NCI-H187 treated with DMSO at 0.1 percent for 48 hours (cell line): Measurements from ENCODE around the gene SH2D4B.
"Not testable (repeated sequence)": the region's sequence is repeated elsewhere in the genome, so short reads cannot be mapped to it uniquely, and the experiment has no call there.

Experiments used
- DNase-seq: peaks from one replicate; lab custom pipeline; 2025; lab: John Stamatoyannopoulos, UW

SH2D4B gene

DNA sequence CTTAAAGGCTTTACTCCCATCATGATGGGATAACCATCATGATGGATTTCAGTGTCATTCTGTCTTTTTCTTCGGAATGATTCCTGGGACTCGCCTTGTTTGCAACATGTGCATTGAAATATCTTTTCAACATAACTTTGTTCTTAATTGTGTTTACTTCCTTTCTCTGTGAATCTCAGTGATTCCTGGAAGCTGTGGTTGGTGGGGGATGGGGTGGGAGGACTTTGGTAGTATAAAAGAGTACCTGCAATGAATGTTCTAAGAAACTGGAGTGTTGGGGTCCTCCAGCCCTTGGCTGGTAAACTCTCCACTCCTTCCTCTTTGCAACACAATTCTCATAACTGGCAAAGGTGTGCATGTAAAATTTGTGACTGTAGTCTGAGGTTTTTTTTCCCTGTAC lies 11.5 kb upstream of the SH2D4B start:
- DNase-seq: no peak

DNA sequence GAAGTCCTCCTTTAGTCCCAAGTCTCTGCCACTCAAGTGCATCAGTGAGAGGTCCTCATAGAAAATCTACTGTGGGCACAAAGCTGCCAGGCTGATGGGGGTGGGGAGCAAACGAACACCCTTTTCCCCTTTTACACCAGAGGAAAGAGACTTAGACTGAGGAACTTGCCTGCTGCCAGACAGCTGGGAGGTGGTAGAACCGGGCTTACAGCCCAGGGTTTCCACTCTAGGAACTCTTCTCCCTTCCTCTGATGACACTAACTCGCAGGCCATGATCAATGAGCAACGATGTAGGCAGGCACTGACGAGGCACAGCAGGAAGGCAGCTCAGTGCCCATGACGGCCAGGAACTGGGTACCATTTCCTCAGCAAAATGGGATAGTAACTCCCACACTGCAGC lies 11.0 kb upstream of the SH2D4B start:
- no peak for DNase-seq

DNA sequence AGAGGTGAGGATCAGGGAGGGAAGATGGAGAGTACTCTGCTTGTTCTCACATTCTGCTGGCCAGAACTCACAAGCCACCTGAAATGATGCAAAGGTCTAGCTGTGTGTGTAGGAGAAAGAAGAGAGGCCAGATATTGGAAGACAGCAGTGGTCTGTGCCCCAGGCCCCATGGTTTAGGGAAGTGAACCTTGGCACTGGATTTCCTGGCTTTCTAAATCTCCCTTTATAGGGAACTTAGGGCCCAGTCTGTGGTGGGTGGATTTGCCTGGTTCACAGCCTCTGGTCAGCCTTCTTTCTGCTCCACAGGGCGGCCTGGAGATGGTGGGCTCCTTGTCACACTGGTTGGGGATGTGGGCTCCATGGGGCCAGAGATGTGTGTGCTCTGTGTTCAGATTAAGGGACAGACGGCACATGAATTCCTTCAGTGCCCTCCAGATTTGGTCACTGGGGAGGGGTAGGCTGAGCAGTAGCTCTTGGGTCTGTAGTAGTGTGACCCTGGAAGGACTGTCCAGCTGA lies 9.5 kb upstream of the SH2D4B start:
- DNase-seq: no peak

DNA sequence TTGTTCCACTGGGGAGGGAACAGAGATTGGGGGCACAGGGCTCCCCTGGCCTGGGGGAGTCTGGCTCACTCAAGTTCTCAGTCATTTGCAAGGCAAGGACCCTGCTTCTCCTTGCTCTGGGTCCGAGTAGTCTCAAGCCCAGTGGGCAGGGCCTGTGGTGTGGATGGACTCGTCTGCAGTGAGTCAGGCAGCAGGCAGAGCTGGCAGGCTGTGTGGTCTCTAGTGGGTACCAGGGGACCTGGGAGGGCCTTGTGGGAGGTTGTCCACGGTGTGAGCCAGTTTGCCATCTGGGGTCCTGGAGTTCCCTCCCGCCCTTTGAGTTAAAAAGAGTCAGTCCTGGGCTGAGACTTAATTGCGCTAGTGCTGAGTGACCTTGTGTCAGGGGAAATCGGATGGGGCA lies 8.8 kb upstream of the SH2D4B start:
- no peak for DNase-seq

DNA sequence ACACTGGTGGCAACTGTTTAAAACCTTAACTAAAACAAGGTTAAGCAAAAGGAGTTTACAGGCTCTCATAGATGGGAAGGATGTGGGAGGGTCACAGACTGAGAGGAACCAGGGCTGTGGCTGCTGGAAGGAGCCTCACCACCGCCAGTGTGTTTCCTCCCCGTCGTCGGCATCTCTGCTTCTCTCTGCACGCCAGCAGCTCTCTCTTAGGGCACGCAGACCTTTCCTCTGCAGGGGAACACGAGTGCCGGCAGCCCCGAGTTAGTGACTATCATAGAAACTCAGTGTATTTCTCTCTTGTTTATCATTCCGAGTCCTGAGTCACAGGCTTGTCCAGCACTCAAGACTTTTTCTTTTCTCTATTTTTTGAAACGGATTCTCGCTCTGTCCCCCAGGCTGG lies 8.1 kb upstream of the SH2D4B start:
- no peak for DNase-seq

DNA sequence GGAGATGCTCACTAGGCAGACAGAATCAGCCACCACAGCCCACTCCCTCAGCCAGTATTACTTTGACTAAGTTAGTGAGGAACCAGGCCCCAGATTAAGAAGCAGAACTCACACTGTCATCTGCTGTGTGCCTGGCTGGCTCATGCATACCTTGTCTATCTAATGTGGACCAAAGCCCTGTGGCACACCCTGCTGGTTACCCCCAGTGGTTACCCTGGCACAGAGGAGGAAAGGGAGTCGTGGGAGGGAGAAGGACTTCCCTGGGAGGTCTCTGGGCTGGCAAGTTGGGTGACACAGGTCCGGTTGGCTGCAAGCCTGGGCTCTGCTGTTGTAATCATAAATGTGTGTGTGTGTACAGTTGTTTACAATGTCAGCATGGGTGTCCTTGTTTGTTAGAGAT lies 7.5 kb upstream of the SH2D4B start:
- no peak for DNase-seq

DNA sequence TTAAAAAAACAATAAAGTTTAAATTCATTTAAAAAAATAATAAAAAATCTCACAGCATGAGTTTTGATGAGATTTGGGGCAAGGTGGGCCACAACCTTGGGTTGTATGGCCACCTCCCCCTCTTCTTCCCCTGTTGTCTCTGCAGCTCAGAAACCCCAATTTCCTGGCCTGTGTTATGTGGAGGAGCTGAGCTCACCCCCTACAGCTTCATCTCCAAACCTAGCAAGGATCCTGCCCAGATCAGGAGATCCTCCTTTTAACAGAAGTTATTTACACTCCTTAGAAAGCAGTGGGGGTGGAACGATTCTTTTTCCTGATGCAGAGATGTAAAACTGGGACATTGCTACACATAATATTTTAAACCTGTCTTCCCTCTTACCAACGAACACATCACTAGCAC lies 6.9 kb upstream of the SH2D4B start:
- no peak for DNase-seq

DNA sequence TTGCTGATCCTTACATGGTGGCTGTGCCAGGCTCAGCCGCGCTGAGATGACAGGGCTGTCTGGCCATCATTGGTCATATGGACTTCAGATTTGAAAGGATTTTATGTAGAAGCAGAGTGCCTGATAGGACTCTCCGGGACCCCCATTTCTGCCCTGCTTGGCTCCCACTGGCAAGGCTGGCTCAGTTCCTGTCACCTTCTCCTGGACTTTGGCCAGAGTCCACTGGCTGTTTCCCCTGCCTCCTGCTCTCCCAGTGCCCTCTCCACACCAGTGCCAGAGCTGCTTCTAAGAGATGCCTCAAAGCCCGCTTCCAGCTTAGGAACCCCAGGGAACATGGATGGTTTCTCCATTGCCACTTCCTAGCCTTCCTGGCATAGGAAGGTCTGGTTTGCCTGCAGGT lies 5.1 kb upstream of the SH2D4B start:
- no peak for DNase-seq

DNA sequence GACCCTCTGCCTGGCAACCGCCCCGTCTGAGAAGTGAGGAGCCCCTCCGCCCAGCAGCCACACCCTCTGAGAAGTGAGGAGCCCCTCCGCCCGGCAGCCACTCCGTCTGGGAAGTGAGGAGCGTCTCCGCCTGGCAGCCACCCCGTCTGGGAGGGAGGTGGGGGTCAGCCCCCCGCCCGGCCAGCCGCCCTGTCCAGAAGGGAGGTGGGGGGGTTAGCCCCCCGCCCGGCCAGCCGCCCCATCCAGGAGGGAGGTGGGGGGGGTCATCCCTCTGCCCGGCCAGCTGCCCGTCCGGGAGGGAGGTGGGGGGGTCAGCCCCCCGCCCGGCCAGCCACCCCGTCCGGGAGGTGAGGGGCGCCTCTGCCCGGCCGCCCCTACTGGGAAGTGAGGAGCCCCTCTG lies 3.6 kb upstream of the SH2D4B start:
- DNase-seq: not testable (repeated sequence)

DNA sequence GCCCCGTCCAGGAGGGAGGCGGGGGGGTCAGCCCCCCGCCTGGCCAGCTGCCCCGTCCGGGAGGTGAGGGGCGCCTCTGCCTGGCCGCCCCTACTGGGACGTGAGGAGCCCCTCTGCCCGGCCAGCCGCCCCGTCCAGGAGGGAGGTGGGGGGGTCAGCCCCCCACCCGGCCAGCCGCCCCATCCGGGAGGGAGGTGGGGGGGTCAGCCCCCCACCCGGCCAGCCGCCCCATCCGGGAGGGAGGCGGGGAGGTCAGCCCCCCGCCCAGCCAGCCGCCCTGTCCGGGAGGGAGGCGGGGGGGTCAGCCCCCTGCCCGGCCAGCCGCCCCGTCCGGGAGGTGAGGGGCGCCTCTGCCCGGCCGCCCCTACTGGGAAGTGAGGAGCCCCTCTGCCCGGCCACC lies 3.1 kb upstream of the SH2D4B start:
- DNase-seq: not testable (repeated sequence)

DNA sequence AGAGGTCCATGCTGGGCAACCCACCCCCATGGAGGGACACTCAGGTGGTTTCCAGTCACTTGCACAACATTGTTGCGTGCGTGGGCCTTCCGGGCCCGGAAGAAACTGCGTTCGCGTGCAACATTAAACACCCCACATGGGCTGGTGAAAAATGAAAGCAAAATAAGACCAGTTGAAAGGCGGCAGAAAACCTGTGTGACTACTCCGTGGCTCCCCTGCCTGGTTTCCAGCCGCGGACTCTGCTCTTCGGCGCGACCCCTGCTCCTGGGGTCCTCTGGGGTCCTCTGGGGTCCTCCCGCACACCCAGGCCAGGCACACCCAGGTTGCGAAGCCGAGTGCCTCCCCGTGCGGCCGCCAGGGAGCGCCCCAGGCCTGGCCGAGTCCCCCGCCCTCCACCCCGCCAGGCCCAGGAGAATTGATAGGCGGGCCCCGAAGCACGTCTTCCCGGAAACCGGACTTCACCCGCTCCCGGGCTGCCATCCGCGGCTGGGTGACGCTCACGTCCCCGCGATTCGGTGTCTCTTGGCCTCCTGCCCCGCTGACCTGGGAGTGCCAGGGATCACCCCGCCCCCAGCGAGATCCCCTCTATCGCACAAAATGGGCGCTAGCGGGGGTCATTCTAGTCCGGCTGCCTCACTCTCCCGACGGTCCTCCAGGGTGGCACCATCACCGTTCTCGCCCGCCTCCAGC lies 1.9 kb upstream of the SH2D4B start:
- DNase-seq: no peak

DNA sequence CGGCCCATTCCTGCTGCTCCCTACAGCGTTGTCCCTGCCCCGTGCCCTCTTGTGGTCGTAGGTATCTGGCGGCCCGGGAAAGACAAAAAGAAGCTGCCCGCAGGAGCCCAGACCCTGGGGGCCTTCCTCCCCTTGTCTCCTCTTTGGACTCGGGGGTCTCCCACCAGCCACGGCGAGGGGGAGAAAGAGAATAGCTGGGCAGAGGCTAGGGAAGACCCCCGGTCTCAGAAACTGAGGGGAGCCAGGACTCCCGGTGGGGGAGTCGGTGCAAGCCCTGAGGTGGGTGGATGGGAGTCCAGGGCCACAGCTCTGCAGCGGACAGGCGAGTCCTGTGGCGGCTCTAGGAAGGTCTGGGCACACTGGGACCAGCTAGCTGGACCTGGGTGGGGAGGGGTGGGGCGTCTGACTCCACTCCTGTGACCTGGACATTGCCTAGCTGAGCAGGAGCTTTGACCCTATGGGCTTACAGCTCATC lies 1.3 kb upstream of the SH2D4B start:
- no peak for DNase-seq

DNA sequence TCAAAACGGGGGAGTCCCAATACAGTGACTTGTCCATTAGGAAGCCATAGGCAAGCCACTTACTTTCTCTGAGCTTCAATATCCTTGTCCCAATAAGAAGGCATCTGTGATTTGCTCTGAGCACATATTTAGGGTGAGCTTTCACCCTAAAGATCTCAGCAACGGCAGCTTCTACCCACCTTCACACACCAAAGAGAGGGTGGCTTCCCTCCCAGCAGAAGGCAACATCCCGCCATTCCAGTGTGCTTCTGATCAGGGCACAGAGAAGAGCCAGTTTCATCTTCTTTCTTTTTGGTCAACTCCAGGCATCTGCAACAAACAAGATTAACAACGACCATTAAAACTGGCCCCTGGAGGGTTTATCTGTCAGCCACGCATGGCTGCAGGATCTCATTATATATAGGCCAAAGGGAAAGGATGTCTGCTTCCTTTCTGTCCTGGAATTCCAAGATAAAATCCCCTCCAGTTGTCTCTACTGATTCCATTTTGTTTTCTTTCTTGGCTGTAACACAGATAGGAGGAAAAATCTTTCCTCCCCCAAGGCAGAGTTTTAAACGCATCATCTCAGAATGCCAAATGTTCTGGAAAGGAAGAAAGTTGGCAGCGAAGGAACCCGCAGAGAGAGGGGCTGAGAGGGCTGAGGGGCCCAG lies 491 bp upstream of the SH2D4B start:
- no peak for DNase-seq

DNA sequence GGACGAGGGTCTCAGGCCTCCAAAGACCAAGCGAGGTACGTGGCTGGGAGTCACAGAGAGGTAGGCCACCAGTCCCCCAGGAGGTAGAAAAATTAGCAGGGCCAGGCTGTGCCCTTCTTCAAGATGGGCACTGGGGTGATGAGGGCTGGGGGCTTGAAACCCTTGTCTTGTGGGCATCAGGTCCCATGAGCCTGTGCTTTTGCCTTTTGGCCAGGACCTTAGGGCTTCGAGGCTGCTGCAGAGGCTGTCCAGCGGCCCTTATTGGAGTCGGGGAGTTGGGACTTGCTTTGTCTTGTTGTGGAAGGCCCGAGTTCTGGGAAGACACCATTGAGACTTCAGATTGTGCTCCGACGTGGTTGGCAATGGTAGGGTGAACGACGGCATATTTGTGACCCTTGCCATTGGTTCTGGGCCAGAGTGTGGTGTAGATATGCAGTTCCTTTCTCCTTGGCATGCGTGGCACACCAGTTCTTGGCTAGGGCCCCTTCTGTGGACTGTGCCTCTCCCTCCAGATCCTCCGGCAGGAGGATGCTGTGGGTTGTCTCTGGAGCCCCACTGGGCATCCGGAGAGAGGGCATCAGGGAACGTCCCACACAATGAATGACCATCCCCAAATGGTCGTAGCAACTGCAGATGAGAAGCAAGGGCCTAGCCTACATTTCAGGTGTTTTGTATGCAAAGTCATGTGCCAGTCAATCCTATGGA lies 931 bp downstream of the SH2D4B start:
- DNase-seq: no peak

DNA sequence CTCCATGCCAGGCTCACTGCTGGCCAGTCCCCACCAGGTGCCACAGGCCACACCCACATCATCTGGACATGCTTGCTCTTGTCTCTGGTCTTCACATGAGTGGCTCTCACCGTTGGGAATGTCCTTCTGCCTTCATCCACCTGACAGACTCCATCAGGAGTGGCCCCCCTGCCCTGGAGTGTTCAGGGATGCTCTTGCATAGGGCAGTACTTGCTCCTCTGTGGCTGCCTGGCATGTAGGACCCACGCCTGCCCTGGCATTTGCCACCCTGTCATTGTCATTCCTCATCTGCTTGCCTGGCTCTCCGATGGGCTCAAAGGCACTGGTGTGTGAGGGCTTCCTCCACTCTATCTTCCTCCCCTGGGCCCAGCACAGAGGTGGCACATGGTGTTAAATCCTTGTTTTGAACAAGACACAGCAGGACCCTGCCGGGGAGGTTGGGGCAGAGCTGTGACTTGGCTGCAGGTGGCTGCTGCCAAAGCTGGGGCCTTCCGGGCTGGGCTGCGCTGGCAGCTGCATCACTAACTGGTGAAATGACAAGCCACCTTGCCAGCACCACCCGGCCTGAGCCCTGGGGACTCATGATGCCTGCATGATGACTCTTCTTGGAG lies 1.8 kb downstream of the SH2D4B start:
- no peak for DNase-seq

DNA sequence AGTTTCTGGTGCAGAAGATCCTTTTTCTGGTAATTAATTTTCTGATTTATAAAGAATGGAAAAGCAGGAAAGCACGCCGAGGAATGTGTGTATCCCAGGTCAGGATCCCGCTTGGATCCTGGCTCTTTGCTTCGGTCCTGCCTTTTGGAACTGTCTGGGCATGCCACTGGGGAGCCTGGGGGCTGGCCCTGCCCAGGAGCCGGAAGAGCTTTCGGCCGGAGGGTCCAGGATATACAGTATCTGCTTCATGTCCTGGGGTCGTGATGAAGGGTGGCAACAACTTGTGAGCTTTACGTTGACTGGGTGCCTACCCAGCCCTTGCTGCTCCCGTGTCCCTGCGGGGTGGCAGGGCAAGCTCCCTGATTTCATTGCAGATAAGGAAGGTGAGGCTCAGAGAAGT lies 2.4 kb downstream of the SH2D4B start:
- no peak for DNase-seq

DNA sequence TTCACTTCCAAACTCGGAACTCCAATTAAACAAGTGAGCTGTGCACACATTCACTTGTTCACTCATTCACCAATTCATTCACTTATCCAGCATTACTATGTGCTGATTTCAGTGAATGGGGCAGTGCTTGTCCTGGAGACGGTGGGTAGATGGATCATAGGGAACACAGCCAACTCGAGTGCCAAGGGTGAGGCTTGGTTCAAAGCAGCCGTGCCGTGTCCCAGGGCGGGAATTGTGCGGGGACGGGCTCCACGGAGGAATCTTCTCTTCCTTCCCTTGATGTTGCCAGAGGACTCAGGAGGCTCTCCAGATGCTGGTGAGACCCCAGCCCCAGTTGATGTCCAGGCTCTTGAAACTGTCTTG lies 2.9 kb downstream of the SH2D4B start:
- DNase-seq: no peak

DNA sequence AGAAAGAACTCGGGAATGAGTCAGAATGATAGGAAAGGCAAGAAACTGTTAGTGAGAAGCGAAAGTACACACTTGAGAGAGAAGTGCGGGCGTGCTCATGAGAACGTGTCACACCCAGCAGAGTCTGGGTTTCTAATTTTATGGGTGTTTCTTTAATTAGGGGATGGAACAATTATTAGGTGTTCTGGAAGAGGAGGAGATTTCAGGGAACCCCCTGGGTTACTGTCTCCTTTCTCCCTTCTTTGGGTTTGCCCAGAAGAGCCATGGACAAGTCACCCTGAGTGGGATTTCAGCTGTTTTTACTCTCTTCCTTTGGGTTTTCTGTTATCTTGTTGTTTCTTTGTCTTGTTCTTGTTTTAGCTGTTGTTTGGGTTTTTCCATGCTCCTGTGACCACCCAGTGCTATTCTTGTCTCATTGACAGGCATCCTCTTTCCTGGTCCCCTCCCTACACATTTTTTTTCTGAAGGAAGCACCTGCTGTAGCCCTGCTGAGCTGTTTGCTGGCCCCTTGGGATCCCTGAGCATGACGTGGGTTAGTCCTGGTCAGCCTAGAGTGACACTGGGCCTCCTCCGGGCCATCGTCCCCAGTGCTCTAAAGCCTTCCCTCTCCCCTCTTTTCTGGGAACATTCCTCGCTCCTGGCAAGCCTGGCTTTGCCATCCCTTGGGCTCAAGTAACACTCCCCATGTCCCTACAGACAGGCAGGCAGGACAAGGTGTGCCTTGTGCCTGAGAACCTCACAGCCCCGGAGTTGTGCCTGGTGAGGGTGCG lies 3.5 kb downstream of the SH2D4B start:
- DNase-seq: no peak

DNA sequence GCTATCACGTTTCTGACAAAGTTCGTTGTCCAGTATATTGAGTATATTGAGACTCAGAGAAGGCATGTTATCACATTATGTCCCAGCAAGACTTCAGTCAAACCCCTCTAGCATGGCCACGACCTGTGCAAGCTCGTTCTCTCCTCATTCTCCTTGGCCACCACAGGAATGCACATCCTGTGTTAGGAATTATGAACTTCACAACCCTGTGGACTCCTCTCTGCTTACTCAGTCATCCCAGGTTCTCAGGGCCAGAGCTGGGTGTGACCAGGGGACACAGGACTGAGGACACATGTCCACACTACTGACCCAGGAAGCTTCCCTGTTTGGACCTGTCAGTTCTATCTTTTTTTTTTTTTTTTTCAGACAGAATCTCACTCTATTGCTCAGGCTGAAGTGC lies 4.4 kb downstream of the SH2D4B start:
- DNase-seq: no peak

DNA sequence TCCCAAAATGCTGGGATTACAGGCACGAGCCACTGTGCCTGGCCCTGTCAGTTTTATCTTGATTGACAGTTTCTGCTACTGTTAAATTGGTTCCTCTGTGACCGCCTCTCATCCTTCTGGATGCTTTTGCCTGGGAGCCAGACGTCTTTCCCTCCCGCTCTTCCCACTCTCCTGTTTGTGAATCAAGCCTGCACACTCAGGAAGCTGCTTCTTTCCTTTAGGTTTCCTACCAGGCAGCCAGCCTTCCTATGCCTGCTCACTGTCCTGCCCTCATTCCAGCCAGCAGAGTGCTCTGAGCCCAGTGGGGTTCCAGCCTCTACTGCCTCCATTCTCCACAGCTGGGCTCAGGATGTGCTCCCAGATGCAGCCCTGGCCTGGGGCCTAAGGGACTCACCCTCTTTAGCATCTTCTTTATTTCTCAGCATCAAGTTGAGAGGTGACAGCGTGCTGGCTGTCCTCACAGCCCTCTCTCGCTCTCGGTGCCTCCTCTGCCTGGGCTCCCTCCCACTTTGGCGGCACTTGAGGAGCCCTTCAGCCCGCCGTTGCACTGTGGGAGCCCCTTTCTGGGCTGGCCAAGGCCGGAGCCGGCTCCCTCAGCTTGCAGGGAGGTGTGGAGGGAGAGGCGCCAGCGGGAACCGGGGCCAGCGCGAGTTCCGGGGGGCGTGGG lies 5.1 kb downstream of the SH2D4B start:
- DNase-seq: no peak

DNA sequence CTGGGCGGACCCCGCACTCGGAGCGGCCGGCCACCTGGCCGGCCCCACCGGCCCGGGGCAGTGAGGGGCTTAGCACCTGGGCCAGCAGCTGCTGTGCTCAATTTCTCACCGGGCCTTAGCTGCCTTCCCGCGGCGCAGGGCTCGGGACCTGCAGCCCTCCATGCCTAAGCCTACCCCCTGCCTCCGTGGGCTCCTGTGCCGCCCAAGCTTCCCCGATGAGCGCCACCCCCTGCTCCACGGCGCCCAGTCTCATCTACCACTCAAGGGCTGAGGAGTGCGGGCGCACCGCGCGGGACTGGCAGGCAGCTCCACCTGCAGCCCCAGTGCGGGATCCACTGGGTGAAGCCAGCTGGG lies 5.6 kb downstream of the SH2D4B start:
- not testable (repeated sequence) for DNase-seq
